SU-DHL-6 (cell line): ENCODE results near the gene SNRNP35.
A peak's percentile ranks its signal among the peaks of the same experiment; 100 is the strongest.

Experiments used
- H2AFZ ChIP-seq: fragments of 200-600 bp; sonication (generic); 2 replicates; pipeline ENCODE4 v1.6.1; 2014; ENCODE audit warnings: low read depth, mild to moderate bottlenecking, moderate library complexity, mixed read lengths, antibody characterized with exemption, low read length; ENCODE audit not compliant: severe bottlenecking
- H3F3A ChIP-seq: fragments of 200-600 bp; shearing (Covaris generic); 2 replicates; pipeline ENCODE4 v1.6.0; 2016; ENCODE audit warnings: antibody characterized with exemption, mild to moderate bottlenecking; ENCODE audit not compliant: insufficient read depth
- H3K27ac ChIP-seq: fragments of 200-600 bp; sonication (generic); 2 replicates; pipeline ENCODE4 v1.5.1; 2016; ENCODE audit warnings: low read depth, mild to moderate bottlenecking, low read length, moderate library complexity, mixed read lengths
- H3K27me3 ChIP-seq: fragments of 200-600 bp; sonication (generic), shearing (Covaris generic); 2 replicates; pipeline ENCODE4 v1.6.0; 2014; ENCODE audit warnings: mild to moderate bottlenecking, low read length
- H3K36me3 ChIP-seq: fragments of 200-600 bp; sonication (generic); 2 replicates; pipeline ENCODE4 v1.6.1; 2014; ENCODE audit warnings: mild to moderate bottlenecking, low read length, mixed read lengths
- H3K4me2 ChIP-seq: fragments of 300-600, 200-600 bp; shearing (Covaris generic), sonication (generic); 2 replicates; pipeline ENCODE4 v1.6.0; 2014; ENCODE audit warnings: low read length, low read depth, mild to moderate bottlenecking; ENCODE audit not compliant: poor library complexity, severe bottlenecking
- H3K4me3 ChIP-seq: fragments of 200-600 bp; sonication (generic); 2 replicates; pipeline ENCODE4 v1.5.1; 2014; ENCODE audit warnings: antibody characterized with exemption, low read length, mild to moderate bottlenecking, mixed read lengths; ENCODE audit not compliant: insufficient read depth, poor library complexity, severe bottlenecking
- H3K79me2 ChIP-seq: fragments of 200-600 bp; sonication (generic); 2 replicates; pipeline ENCODE4 v1.6.1; 2014; ENCODE audit warnings: mild to moderate bottlenecking, low read length, moderate library complexity; ENCODE audit not compliant: insufficient read depth
- H3K9ac ChIP-seq: fragments of 200-600 bp; sonication (generic); 2 replicates; pipeline ENCODE4 v1.7.0; 2014; ENCODE audit warnings: mild to moderate bottlenecking, low read length
- H3K9me2 ChIP-seq: fragments of 200-600 bp; sonication (generic); replicated peaks from 2 replicates; pipeline ENCODE4 v1.6.1; 2014; ENCODE audit warnings: low read length; ENCODE audit not compliant: insufficient read depth
- H3K9me3 ChIP-seq: fragments of 200-600 bp; sonication (generic); 2 replicates; pipeline ENCODE4 v1.6.1; 2014; ENCODE audit warnings: low read length, mixed read lengths; ENCODE audit not compliant: insufficient read depth
- H4K20me1 ChIP-seq: fragments of 200-600 bp; sonication (generic); 2 replicates; pipeline ENCODE4 v1.6.1; 2014; ENCODE audit warnings: low read depth, mild to moderate bottlenecking, antibody characterized with exemption, low read length, moderate library complexity, mixed read lengths
- EZH2phosphoT487 ChIP-seq: fragments of 200-600 bp; sonication (generic), shearing (Covaris generic); conservative IDR thresholded peaks from 2 replicates; pipeline ENCODE4 v1.6.1; 2018; ENCODE audit warnings: mild to moderate bottlenecking, antibody characterized with exemption, low read length, moderate library complexity, mixed read lengths
- TF ChIP-seq, protein P1 (sequence below): fragments of 200-600 bp; sonication (generic); IDR thresholded peaks from one replicate; pipeline ENCODE4 v1.5.1; 2017; ENCODE audit warnings: antibody characterized with exemption, mild to moderate bottlenecking, low read length, moderate library complexity; ENCODE audit not compliant: insufficient read depth, poor library complexity, severe bottlenecking

Gene SNRNP35

DNA sequence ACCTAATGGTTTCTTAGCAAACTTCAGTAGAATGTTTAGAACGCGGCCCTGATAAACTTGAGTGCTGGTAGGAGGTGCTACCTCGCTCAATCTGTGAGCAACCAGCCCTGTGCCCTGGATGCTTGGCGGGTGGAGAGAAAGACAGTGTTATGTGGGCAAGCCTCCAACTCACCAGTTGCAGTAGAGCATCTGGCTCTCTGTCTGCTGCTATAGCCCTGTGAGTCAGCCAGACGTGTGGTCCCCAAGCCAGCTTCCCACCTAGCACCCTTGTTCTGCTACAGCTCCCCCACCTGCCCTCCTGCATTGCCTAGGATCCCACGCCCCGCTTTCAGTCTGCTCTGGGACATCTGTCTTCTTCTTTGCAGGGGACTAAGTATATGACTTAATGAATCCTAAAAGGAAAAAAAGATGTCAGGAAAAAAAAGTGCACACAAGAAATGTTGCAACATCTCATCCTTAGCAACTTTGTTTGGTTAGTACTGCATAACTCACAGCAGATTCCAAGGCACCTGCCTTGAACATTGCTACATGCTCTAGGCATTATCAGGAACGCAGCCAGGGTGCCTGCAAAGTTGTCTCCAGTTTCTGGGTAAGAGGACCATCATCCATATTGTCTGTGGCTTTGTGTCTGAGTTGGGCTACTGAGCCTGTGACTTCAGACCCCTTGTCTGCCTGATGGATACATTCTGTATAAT, 13.6 kb downstream of the SNRNP35 start:
- no peak overlapping the region for H2AFZ ChIP-seq
- H3K79me2 ChIP-seq = no peaks in the 10 kb centered on the region
- TF ChIP-seq EZH2phosphoT487 = no peak
- TF ChIP-seq, protein P1, sequence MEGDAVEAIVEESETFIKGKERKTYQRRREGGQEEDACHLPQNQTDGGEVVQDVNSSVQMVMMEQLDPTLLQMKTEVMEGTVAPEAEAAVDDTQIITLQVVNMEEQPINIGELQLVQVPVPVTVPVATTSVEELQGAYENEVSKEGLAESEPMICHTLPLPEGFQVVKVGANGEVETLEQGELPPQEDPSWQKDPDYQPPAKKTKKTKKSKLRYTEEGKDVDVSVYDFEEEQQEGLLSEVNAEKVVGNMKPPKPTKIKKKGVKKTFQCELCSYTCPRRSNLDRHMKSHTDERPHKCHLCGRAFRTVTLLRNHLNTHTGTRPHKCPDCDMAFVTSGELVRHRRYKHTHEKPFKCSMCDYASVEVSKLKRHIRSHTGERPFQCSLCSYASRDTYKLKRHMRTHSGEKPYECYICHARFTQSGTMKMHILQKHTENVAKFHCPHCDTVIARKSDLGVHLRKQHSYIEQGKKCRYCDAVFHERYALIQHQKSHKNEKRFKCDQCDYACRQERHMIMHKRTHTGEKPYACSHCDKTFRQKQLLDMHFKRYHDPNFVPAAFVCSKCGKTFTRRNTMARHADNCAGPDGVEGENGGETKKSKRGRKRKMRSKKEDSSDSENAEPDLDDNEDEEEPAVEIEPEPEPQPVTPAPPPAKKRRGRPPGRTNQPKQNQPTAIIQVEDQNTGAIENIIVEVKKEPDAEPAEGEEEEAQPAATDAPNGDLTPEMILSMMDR = no peak
- no peaks in the 10 kb centered on the region for H3K9me2 ChIP-seq
- H3F3A ChIP-seq = no peaks in the 10 kb centered on the region
- H3K4me2 ChIP-seq = no peak overlapping the region
- no peak overlapping the region for H3K27ac ChIP-seq
- H3K4me3 ChIP-seq = no peak overlapping the region
- H3K36me3 ChIP-seq = no peaks in the 10 kb centered on the region
- H3K27me3 ChIP-seq = no peaks in the 10 kb centered on the region
- H4K20me1 ChIP-seq = no peaks in the 10 kb centered on the region
- H3K9ac ChIP-seq = no peak overlapping the region
- H3K9me3 ChIP-seq = no peaks in the 10 kb centered on the region

- Histone ChIP-seq H3F3A (no peaks in the 10 kb centered on the region), H2AFZ (no peak overlapping the region), H3K4me3 (no peak overlapping the region), H3K9me3 (no peaks in the 10 kb centered on the region), H3K27me3 (no peaks in the 10 kb centered on the region), H3K4me2 (no peak overlapping the region), H3K9ac (no peak overlapping the region), H3K36me3 (no peaks in the 10 kb centered on the region), H3K79me2 (no peaks in the 10 kb centered on the region), H3K9me2 (no peaks in the 10 kb centered on the region), H4K20me1 (no peaks in the 10 kb centered on the region), H3K27ac (no peak overlapping the region)
- TF ChIP-seq, protein P1 = no peak
- no peak for TF ChIP-seq EZH2phosphoT487
These were observed 14.5 kb downstream of the SNRNP35 start for GRCh38 chr12:123472438-123472849.

DNA sequence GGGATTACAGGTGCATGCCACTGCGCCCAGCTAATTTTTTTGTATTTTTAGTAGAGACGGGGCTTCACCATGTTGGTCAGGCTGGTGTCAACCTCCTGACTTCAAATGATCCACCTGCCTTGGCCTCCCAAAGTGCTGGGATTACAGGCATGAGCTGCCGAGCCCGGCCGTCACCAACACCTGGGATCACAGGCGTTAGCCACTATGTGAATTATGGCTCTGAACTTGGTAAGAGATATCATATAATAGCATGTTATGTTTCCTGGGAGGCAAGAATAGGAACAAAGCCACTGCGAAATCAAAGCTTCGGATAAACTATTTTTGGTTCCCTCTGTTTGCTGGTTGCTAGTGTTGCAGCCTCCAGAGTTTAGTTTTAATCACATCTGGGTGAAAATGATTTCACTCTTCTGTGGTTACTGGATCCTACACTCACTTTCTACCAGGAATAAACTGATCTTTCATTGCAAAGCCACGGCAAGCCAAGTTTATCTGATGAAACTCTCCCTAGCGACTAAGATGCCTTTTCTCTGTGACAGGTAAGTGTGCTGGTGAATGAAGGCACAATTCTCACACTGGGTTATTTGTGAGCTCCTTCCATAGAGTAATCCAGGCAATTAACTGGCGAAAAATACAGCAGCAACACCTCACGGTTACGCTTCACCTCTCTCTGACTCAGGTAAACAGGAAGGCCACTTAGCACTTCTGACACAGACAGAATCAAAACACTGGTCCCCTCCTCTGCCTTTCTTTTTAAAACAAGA, 16.7 kb downstream of the SNRNP35 start:
- no peaks in the 10 kb centered on the region for H4K20me1 ChIP-seq
- peak overlapping the region; percentile 5 for H3K4me2 ChIP-seq
- H3K36me3 ChIP-seq = no peaks in the 10 kb centered on the region

More for the DNA sequence above, 16.7 kb downstream of the SNRNP35 start:
- Histone ChIP-seq H3K9ac (no peak overlapping the region), H3K9me3 (no peaks in the 10 kb centered on the region), H3K27ac (no peak overlapping the region), H2AFZ (no peak overlapping the region), H3K4me3 (no peak overlapping the region), H3K27me3 (no peaks in the 10 kb centered on the region), H3F3A (no peaks in the 10 kb centered on the region), H3K79me2 (no peaks in the 10 kb centered on the region), H3K9me2 (no peaks in the 10 kb centered on the region)
- TF ChIP-seq EZH2phosphoT487 = no peak
- TF ChIP-seq, protein P1 = no peak
